CD14-positive monocyte (primary cell): ENCODE measurements around the gene RBM28. TPM values are rescaled to one million over a fixed set of nuclear protein-coding genes. Genes with fewer than 3 reads are reported as not detected.

Experiments
- DNase-seq, 3 donors: peaks; one replicate each; pipeline ENCODE4 v3.0.0-alpha.2; 2011 to 2022
- H2AFZ ChIP-seq: 2 replicates; pipeline ENCODE4 v1.6.0; 2012; ENCODE audit warnings: mild to moderate bottlenecking, low read depth, low read length, inconsistent platforms; ENCODE audit not compliant: insufficient read depth, poor library complexity, severe bottlenecking
- H3K27ac ChIP-seq, 2 donors: 1 replicate in 1 of 2; 2 replicates in 1 of 2; pipeline ENCODE4 v1.5.1; 2012 to 2013; ENCODE audit warnings: low read length in 2 of 2, control low read depth in 1 of 2, inconsistent platforms in 1 of 2, low read depth in 1 of 2, mild to moderate bottlenecking in 1 of 2
- H3K27me3 ChIP-seq, 2 donors: one replicate each; pipeline versions ENCODE4 v1.6.0 to v1.6.1; 2011 to 2013; ENCODE audit warnings: low read length in 2 of 2; ENCODE audit not compliant: control insufficient read depth in 2 of 2, insufficient read depth in 2 of 2
- H3K36me3 ChIP-seq, 2 donors: replicated peaks in 1 of 2; 1 replicate in 1 of 2; 2 replicates in 1 of 2; pipeline versions ENCODE4 v1.5.1 to v1.6.1; 2012 to 2013; ENCODE audit warnings: low read length in 2 of 2, control low read depth in 1 of 2, inconsistent platforms in 1 of 2, mild to moderate bottlenecking in 1 of 2; ENCODE audit not compliant: insufficient read depth in 2 of 2, control insufficient read depth in 1 of 2
- H3K4me1 ChIP-seq, 2 donors: 1 replicate in 1 of 2; 2 replicates in 1 of 2; pipeline versions ENCODE4 v1.5.1 to v1.6.1; 2012 to 2013; ENCODE audit warnings: low read length in 2 of 2, control low read depth in 1 of 2, inconsistent platforms in 1 of 2, mild to moderate bottlenecking in 1 of 2, moderate library complexity in 1 of 2; ENCODE audit not compliant: insufficient read depth in 2 of 2, control insufficient read depth in 1 of 2
- H3K4me2 ChIP-seq: replicated peaks from 2 replicates; pipeline ENCODE3; 2012; ENCODE audit warnings: low read length, moderate library complexity, mild to moderate bottlenecking; ENCODE audit not compliant: poor library complexity, severe bottlenecking; ENCODE audit errors: extremely low read depth
- H3K4me3 ChIP-seq, 3 experiments: fragments of 200-600 bp in 1 of 3; sonication (generic) in 1 of 3; replicated peaks in 1 of 3; 1 replicate in 2 of 3; 2 replicates in 1 of 3; pipeline ENCODE4 v1.5.1; 2011 to 2013; ENCODE audit warnings: low read length in 3 of 3, mild to moderate bottlenecking in 3 of 3, control low read depth in 2 of 3, low read depth in 2 of 3, inconsistent platforms in 1 of 3, moderate library complexity in 1 of 3
- H3K79me2 ChIP-seq: 2 replicates; pipeline ENCODE4 v1.6.0; 2012; ENCODE audit warnings: mild to moderate bottlenecking, control low read depth, inconsistent platforms, low read length, moderate library complexity; ENCODE audit not compliant: insufficient read depth
- H3K9ac ChIP-seq: 2 replicates; pipeline ENCODE4 v1.6.0; 2017; ENCODE audit warnings: low read length, mild to moderate bottlenecking; ENCODE audit not compliant: insufficient read depth, poor library complexity, severe bottlenecking
- H3K9me3 ChIP-seq, 2 donors: replicated peaks in 1 of 2; 1 replicate in 1 of 2; 2 replicates in 1 of 2; pipeline versions ENCODE4 v1.5.1 to v1.6.1; 2012 to 2013; ENCODE audit warnings: low read length in 2 of 2, control low read depth in 1 of 2; ENCODE audit not compliant: control insufficient read depth in 1 of 2, insufficient read depth in 1 of 2
- H4K20me1 ChIP-seq: 2 replicates; pipeline ENCODE4 v1.6.0; 2012; ENCODE audit warnings: mild to moderate bottlenecking, low read length, control low read depth, moderate library complexity; ENCODE audit not compliant: insufficient read depth
- H3K27ac Mint-ChIP-seq, 7 donors: one replicate each; pipeline ENCODE4 v1.8.0; 2020; ENCODE audit warnings: mild to moderate bottlenecking in 7 of 7, mixed read lengths in 7 of 7, moderate library complexity in 6 of 7, inconsistent platforms in 2 of 7
- H3K27me3 Mint-ChIP-seq, 3 donors: one replicate each; pipeline ENCODE4 v1.8.0; 2021 to 2022; ENCODE audit warnings: low read depth in 3 of 3, mild to moderate bottlenecking in 3 of 3, mixed read lengths in 3 of 3, moderate library complexity in 3 of 3, inconsistent platforms in 1 of 3
- H3K36me3 Mint-ChIP-seq, 2 donors: one replicate each; pipeline ENCODE4 v1.8.0; 2020; ENCODE audit warnings: mixed read lengths in 2 of 2, inconsistent platforms in 1 of 2, mild to moderate bottlenecking in 1 of 2
- H3K4me1 Mint-ChIP-seq: one replicate; pipeline ENCODE4 v1.8.0; 2020; ENCODE audit warnings: mild to moderate bottlenecking, mixed read lengths
- H3K4me3 Mint-ChIP-seq, 2 donors: one replicate each; pipeline ENCODE4 v1.8.0; 2020; ENCODE audit warnings: mild to moderate bottlenecking in 2 of 2, mixed read lengths in 2 of 2, moderate library complexity in 1 of 2
- H3K9me3 Mint-ChIP-seq, 7 donors: one replicate each; pipeline ENCODE4 v1.8.0; 2020 to 2022; ENCODE audit warnings: mixed read lengths in 7 of 7, mild to moderate bottlenecking in 6 of 7, moderate library complexity in 6 of 7, inconsistent platforms in 2 of 7
- CTCF ChIP-seq: fragments of 200-600 bp; IDR thresholded peaks from one replicate; pipeline ENCODE4 v1.8.0; 2022; ENCODE audit warnings: antibody characterized with exemption, mild to moderate bottlenecking
- WGBS: methylation state at CpG from one replicate; pipeline ENCODE4 v1.1.5; 2013; ENCODE audit warnings: missing lambda C conversion rate; ENCODE audit not compliant: insufficient coverage; 5-methylcytosine and 5-hydroxymethylcytosine counted together
- intact Hi-C, 2 donors: fragments of 100-400 bp; cut with micrococcal nuclease; formaldehyde crosslinking; loops; one replicate each; pipeline versions ENCODE4 v1.15.0 to v1.15.1; 2023
- polyA plus RNA-seq, 3 donors: library from polyadenylated mRNA; depleted of rRNA in 1 of 3; unstranded in 2 of 3; stranded (reverse) in 1 of 3; fragments of 300-500 nt in 2 of 3; fragments of >200 nt in 1 of 3; fragmentation: Illumina TruSeq in 2 of 3; gene quantifications; 1 replicate in 2 of 3; 2 replicates in 1 of 3; pipeline ENCODE4 v1.2.3, GENCODE V29; 2012 to 2021

Gene RBM28
- polyA plus RNA-seq, 3 donors: 4.0 to 14.4 (median 4.9) TPM

GRCh38 chr7:128303643-128304042, 40.1 kb downstream of the RBM28 start:
- Histone ChIP-seq H2AFZ (no peak overlapping the region), H3K36me3 (peaks cover 20 to 42% of the 10 kb centered on the region in 2 donors), H3K4me3 (no peak overlapping the region), H3K27me3 (no peaks in the 10 kb centered on the region), H3K79me2 (no peaks in the 10 kb centered on the region), H3K9me3 (no peaks in the 10 kb centered on the region), H3K9ac (no peak overlapping the region), H4K20me1 (no peaks in the 10 kb centered on the region), H3K4me2 (no peak overlapping the region), H3K27ac (no peak overlapping the region), H3K4me1 (peaks cover 0 to 1% of the 10 kb centered on the region in 2 donors)
- intact Hi-C loops: no loop called here
- peaks cover 48 to 55% of the 10 kb centered on the region in 2 donors for H3K36me3 Mint-ChIP-seq
- 100% methylated on average over 2 of the region's 5 CpGs for WGBS
- H3K4me1 Mint-ChIP-seq: peaks cover 6% of the 10 kb centered on the region
- no peak for TF ChIP-seq CTCF
- peak in 1 of 3 donors; percentile 9 for DNase-seq
- no peak overlapping the region for H3K4me3 Mint-ChIP-seq
- no peaks in the 10 kb centered on the region for H3K9me3 Mint-ChIP-seq
- H3K27me3 Mint-ChIP-seq: no peaks in the 10 kb centered on the region
- H3K27ac Mint-ChIP-seq: peak overlapping the region in 1 of 7 donors; percentile 42

GRCh38 chr7:128303133-128303532, 40.6 kb downstream of the RBM28 start:
- H3K27ac ChIP-seq: no peak overlapping the region
- H3K27me3 Mint-ChIP-seq: peaks cover 0 to 1% (median 0%) of the 10 kb centered on the region in 3 donors
- H3K4me2 ChIP-seq: no peak overlapping the region
- H3K4me3 Mint-ChIP-seq: no peak overlapping the region
- H3K9me3 Mint-ChIP-seq: peaks cover 0 to 3% (median 0%) of the 10 kb centered on the region in 7 donors
- no peak for TF ChIP-seq CTCF
- H3K9me3 ChIP-seq: no peaks in the 10 kb centered on the region
- peaks cover 8% of the 10 kb centered on the region for H3K4me1 Mint-ChIP-seq
- no peak for DNase-seq
- peaks cover 44 to 50% of the 10 kb centered on the region in 2 donors for H3K36me3 Mint-ChIP-seq
- intact Hi-C loops: no loop called here
- H3K27me3 ChIP-seq: no peaks in the 10 kb centered on the region
- H2AFZ ChIP-seq: no peak overlapping the region
- WGBS: 100% methylated on average over 2 of the region's 2 CpGs
- no peak overlapping the region for H3K4me3 ChIP-seq
- H3K36me3 ChIP-seq: peaks cover 20 to 37% of the 10 kb centered on the region in 2 donors
- H3K79me2 ChIP-seq: no peaks in the 10 kb centered on the region
- H3K9ac ChIP-seq: no peak overlapping the region
- H4K20me1 ChIP-seq: no peaks in the 10 kb centered on the region
- H3K27ac Mint-ChIP-seq: no peak overlapping the region
- H3K4me1 ChIP-seq: peaks cover 0 to 5% of the 10 kb centered on the region in 2 donors
